Bronchial epithelial cell (primary cell): ENCODE data around the gene EPHA3. TPM values are rescaled to one million over a fixed set of nuclear protein-coding genes. Genes with fewer than 3 reads are reported as not detected.

Experiments
- DNase-seq: peaks from one replicate; pipeline ENCODE4 v3.0.0-alpha.2; 2010; ENCODE audit warnings: low read depth
- FAIRE-seq: peaks from 2 replicates; lab custom pipeline; 2011; peaks lifted over from hg19 to GRCh38; lab: Jason Lieb, UNC
- H3K27me3 ChIP-seq: 2 replicates; pipeline ENCODE4 v1.5.1; 2011; ENCODE audit warnings: low read length; ENCODE audit not compliant: control insufficient read depth, insufficient read depth
- H3K36me3 ChIP-seq: 2 replicates; pipeline ENCODE4 v1.5.1; 2011; ENCODE audit warnings: low read length; ENCODE audit not compliant: control insufficient read depth, insufficient read depth
- H3K4me3 ChIP-seq: 2 replicates; pipeline ENCODE4 v1.5.1; 2011; ENCODE audit warnings: mild to moderate bottlenecking, low read depth, low read length, control low read depth
- total RNA-seq: library from RNA; depleted of rRNA; stranded (reverse); fragments of >200 nt; gene quantifications from 2 replicates; pipeline ENCODE4 v1.2.1, GENCODE V29; 2014
- TF ChIP-seq, protein P1 (sequence below): IDR thresholded peaks from 2 replicates; pipeline ENCODE4 v1.5.1; 2011; ENCODE audit warnings: mild to moderate bottlenecking, moderate library complexity, low read length, control low read depth, inconsistent platforms; ENCODE audit not compliant: insufficient read depth, severe bottlenecking

The EPHA3 gene
- total RNA-seq, 1 donor from 2014 or later, result under 0.01 TPM

DNA sequence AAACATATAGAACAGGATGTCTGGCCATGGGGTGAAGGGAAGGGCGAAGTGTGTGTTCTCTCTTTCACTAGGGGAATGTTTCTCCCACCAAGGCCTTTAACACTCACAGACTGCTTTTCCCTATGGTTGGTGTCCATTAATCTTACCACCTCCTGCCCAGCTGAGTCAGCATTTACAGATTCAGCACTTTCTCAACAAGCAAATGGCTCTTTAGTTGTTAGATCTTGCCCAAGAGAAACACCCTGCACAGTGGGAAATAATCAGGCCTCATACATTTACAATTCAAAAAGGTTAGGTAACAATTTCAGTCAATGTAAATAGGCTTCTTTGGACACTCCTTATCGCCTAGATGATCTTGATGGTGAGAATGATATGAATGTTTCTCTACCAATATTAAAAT is 418.2 kb downstream of the EPHA3 start:
- FAIRE-seq (no peak), DNase-seq (no peak)
- Histone ChIP-seq H3K4me3 (no peak overlapping the region), H3K27me3 (no peaks in the 10 kb centered on the region), H3K36me3 (no peaks in the 10 kb centered on the region)
- TF ChIP-seq, protein P1, sequence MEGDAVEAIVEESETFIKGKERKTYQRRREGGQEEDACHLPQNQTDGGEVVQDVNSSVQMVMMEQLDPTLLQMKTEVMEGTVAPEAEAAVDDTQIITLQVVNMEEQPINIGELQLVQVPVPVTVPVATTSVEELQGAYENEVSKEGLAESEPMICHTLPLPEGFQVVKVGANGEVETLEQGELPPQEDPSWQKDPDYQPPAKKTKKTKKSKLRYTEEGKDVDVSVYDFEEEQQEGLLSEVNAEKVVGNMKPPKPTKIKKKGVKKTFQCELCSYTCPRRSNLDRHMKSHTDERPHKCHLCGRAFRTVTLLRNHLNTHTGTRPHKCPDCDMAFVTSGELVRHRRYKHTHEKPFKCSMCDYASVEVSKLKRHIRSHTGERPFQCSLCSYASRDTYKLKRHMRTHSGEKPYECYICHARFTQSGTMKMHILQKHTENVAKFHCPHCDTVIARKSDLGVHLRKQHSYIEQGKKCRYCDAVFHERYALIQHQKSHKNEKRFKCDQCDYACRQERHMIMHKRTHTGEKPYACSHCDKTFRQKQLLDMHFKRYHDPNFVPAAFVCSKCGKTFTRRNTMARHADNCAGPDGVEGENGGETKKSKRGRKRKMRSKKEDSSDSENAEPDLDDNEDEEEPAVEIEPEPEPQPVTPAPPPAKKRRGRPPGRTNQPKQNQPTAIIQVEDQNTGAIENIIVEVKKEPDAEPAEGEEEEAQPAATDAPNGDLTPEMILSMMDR, result no peak

DNA sequence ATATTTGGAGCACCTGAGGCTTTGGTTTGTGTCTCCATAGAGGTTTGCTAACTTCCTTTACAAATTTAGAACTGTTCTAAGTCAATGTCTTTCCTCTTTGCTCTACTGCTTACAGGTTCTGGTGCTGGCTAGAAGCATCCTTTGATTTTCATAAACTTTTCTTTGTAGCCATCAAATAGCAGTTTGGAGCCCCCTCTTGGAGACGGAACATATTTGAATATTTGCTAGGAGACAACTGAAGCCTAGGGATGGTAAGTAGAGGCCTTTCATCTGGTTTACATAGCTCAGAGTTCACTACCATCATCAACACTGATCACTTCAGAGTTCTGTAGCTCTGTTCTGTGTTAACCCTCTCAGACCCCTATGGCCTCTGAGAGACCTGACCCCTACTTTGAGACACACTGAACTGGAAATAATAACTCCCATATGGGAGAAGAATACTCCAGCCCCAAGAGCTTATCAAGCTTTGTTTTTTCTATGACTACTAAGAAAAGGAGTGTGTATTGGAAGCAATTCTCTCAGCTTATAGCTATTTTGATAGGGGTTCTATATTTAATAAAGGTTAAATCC is 420.4 kb downstream of the EPHA3 start:
- TF ChIP-seq, protein P1, result no peak
- Histone ChIP-seq H3K4me3 (no peak overlapping the region), H3K27me3 (no peaks in the 10 kb centered on the region), H3K36me3 (no peaks in the 10 kb centered on the region)
- FAIRE-seq (no peak), DNase-seq (no peak)
